H54 (cell line): ENCODE measurements around the gene SLC4A3.
A peak's percentile ranks its signal among the peaks of the same experiment; 100 is the strongest.

Source experiments
- DNase-seq: peaks from one replicate; pipeline ENCODE4 v3.0.0; 2011; ENCODE audit warnings: low spot score, mixed read lengths; ENCODE audit not compliant: insufficient read length
- FAIRE-seq: peaks from 3 replicates; lab custom pipeline; 2011; peaks lifted over from hg19 to GRCh38; lab: Jason Lieb, UNC
- POLR2A ChIP-seq: IDR thresholded peaks from 2 replicates; pipeline ENCODE4 v1.6.1; 2011; ENCODE audit warnings: low read depth, mild to moderate bottlenecking, low read length

SLC4A3 gene

DNA sequence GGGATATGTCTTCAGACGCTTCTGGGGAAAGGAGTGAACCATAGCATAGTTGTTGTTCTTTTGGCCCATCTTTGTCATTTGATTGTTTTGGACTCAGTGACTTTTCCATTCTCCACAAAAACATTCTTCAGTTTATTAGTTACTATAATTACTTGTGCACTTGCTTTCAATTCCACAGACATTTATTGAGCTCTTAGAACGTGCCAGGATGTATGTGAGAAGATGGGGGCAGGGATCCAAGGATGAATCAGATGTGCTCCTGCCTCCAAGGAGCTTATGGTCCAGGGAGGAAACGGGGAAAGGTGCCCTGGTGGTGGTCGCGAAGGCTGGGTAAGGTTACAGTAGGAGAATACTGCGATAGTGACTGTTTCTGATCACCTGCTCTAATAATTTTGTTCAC lies 6.9 kb upstream of the SLC4A3 start:
- DNase-seq (no peak), FAIRE-seq (no peak)
- TF ChIP-seq POLR2A: no peak

DNA sequence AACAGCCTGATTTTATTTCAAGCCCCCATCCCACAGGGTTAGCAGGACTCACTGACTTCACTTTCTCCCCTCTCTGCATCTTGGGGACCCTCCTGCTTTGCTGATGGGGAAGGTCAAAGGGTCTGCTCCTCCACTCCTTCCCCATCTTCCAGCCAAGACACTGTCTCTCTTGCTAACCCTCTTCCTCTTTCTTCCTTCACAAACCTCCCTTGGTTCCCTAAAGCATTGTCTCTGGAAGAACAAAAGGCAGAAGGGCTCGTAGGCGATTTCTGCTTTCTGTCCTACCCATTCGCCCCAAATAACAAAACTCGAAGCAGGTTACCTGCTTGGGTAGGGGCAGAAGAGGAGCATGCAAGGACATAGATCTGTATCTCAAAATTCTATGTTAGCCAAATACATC lies 5.5 kb upstream of the SLC4A3 start:
- DNase-seq (no peak), FAIRE-seq (no peak)
- TF ChIP-seq POLR2A: no peak

DNA sequence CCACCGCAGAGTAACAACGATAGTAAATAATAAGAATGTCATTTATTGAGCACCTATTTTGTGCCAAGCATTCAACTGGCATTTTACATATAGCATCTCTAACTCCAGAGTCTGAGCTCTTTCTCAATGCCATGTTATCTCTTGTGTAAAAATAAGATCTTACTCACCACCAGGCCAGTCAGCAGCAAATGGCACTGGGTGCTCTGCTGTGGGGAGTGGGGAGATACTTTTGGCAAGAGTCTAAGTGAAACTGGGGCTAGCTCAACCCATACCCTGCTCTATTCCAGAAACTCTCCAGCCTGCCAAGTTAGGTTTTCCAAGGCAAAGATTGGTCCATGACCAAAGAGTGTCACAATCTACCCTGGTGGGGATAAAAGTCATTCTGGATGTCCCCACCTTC lies 5.0 kb upstream of the SLC4A3 start:
- FAIRE-seq: no peak
- no peak for DNase-seq
- TF ChIP-seq POLR2A: no peak

DNA sequence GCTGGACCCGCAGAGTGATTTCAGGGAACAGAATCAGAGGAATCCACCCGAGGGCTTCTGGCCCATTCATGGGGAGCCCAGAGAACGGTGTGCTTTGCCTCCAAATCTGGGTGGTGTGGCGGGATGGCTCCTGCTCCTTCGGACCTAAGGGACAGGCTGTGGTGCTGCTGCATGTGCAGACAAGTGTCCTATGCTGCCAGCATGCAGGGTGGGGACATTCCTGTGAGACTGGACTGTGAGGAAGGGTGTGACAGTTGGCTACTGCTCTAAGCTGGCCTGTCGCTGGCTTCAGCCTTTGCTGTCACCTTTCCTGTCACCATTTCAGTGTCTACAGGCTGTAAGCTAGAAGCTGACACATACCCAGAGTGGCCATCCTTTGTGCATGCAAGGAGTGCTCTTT lies 2.9 kb upstream of the SLC4A3 start:
- FAIRE-seq: no peak
- TF ChIP-seq POLR2A: no peak
- no peak for DNase-seq

DNA sequence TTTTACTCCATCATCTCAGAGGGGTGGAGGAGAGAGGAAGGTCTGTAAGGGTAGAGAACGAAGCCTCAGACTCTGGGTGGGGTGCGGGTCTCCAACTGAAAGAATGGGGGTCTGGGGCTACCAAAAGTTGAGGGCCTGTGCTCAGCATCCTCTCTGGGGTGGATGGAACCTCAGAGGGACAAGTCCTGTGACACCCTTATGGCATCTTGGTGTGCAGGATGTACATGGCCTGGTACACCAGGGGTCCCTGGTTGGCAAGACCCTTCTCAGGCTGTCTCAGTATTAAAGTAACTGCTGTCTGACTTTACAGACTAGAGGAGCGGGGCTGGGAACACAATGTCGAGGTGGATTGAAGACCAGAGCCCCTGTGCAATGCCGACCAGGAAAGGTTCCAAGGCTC lies 2.3 kb upstream of the SLC4A3 start:
- no peak for FAIRE-seq
- no peak for DNase-seq
- TF ChIP-seq POLR2A: no peak

DNA sequence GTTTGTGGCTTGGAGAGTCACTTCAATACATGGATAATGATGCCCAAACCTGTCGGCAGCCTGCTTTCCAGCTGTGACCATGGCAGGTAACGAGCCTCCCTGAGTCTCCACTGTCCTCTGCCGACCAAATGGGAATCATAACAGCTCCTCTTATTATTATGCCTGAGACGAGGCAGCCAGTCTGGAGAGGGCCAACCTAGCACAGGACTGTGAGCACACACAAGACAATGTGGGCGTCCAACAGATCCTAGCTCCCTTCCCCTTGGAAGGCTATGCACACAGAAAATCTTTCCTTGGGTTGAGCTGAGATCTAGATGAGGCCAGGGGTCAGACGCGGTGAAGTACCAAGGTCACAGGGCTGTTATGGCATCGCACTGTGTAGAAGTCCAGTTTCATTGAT lies 890 bp upstream of the SLC4A3 start:
- no peak for TF ChIP-seq POLR2A
- FAIRE-seq (no peak), DNase-seq (no peak)

DNA sequence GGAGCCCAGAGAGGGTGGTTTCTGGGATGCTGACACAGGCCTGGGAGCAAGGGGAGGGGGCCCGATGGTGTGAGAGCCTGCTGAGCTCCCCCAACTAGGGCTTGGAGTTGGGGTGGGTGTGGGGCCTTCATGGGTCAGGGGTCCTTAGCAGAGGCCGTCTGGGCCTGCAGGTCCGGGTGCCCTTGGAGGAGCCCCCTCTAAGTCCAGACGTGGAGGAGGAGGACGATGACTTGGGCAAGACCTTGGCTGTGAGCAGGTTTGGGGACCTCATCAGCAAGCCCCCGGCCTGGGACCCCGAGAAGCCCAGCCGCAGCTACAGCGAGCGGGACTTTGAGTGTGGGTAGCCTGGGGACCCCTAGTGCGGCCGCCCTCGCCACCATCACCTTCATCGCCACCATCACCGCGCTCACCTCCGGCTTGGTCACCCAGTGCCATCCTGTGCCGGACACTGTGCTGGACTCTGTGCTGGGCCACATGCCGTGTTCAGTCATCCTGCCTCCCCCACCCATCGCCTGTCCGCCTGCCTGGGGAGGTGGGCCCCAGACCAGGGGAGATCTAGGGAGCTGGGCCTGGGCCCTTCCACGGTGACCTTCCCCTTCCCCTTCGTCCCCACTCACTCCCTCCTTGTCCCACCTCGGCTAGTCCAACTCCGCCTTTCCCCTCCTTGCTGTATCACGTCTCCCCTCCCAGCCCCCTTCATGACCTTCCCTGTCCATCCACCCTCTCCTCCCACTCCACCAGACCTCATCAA lies 980 bp downstream of the SLC4A3 start:
- TF ChIP-seq POLR2A: no peak
- DNase-seq (no peak), FAIRE-seq (no peak)

DNA sequence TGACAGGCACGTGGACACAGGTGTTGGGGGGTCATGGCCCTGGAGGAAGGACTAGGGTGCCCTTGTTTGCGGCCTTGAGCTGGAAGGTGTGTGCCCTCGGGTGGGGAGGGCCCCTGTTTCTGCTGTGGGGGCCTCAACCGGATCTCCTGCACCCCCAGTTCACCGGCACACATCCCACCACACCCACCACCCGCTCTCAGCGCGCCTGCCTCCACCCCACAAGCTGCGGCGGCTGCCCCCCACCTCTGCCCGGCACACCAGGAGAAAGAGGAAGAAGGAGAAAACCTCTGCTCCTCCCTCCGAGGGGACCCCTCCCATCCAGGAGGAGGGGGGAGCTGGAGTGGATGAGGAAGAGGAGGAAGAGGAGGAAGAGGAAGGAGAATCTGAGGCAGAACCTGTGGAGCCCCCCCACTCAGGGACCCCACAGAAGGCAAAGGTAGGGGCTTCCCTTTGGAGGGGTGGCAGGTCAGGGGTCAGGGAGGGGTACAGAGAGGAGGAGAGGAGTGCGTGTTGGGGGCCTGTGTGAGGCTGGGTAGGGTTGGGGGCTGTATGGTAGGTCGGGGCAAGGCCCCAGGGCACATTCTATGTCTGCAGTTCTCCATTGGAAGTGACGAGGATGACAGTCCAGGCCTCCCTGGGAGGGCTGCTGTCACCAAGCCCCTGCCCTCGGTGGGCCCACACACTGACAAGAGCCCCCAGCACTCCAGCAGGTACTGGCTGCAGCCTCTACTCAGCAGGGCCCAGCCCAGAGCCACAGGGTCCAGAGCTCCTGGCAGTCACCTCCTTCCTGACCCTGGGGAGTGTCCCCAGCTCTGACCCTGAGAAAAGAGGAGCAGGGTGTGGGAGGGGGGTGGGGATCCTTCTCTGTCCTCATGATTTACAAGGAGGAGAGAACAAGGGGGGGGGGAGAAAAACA lies 1.8 kb downstream of the SLC4A3 start:
- DNase-seq: no peak
- TF ChIP-seq POLR2A: no peak
- no peak for FAIRE-seq

DNA sequence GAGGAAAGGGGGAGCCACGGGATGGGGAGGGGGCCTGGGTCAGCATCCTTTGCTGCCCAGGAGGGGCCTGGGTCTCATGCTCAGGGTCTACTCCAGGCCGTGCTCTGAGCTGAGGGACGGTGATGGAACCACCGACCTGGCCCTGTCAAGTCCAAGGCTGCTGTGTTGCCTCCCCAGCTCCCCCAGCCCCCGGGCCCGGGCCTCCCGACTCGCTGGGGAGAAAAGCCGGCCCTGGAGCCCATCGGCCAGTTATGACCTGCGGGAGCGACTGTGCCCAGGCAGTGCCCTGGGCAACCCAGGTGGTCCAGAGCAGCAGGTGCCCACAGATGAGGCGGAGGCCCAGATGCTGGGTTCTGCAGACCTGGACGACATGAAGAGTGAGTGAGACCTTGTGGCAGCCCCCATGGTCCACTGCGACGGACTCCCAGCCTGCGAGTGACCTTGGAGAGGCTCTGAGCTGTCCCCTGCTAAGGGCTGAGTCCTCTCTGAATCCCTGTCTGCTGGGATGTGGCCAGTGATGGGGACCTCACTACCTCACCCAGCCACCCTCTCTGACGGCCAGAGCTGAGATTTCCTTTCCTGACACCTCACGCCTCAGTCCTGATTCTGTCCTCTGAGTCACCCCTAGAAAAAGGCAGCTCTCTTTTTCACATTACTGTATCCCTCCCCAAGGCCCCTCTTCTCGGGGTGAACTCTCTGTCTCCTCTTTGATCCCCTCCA lies 2.7 kb downstream of the SLC4A3 start:
- peak; percentile 76 for DNase-seq
- FAIRE-seq: no peak
- TF ChIP-seq POLR2A: no peak

DNA sequence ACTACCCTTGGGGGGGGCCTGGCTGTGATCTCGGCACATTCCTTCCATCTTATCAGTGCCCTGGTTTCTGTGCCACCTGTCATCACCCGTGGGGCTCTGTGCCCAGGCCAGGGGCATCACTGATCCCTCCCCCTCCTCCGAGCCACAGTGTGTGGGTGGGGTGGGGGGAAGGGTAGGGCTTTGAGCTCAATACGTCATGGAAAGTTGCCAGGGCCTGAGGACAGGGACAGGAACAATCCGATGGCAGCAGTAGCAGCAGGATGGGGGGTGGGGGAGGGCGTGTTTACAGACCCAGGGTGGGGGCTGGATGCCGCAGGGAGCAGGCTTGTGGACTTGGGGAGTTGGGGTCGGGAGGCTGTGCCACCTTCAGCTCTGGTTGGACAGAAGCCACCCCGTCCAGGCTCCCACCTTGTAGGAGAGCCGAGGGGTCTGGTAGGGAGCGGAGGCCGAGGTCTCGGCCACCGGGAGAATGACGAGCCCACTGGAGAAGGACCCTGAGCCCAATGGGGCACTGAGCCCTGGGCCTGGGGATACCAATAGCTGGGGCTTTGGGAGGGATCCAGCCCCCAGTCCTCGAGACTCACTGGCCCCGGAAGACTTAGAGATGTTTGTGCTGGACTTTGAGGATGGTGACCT lies 3.5 kb downstream of the SLC4A3 start:
- DNase-seq: no peak
- FAIRE-seq: no peak

DNA sequence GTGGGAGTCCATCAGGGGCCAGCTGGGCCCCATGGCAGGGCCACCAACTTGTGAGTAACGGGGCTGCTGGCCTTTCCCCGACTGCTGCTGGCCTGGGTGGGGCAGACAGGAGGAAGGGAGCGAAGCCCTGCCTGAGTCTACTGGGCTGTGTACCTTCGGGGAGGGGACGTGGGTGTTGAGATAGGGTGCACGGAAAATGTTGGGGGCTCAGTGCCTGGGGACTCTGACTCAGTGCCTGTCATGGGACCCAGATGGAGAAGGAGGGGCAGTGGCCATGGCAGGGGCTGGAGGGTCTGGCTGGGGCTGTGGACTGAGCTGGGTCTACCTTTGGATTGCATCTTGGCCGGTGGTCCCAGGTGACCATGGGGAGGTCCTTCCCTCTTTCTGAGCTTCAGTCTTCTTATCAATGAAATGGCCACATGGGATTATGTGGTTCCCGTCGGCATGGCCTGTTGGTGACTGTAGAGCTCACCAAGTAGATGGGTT lies 4.0 kb downstream of the SLC4A3 start:
- FAIRE-seq: no peak
- TF ChIP-seq POLR2A: no peak
- no peak for DNase-seq

More for the DNA sequence above, 3.5 kb downstream of the SLC4A3 start:
- TF ChIP-seq POLR2A: no peak

DNA sequence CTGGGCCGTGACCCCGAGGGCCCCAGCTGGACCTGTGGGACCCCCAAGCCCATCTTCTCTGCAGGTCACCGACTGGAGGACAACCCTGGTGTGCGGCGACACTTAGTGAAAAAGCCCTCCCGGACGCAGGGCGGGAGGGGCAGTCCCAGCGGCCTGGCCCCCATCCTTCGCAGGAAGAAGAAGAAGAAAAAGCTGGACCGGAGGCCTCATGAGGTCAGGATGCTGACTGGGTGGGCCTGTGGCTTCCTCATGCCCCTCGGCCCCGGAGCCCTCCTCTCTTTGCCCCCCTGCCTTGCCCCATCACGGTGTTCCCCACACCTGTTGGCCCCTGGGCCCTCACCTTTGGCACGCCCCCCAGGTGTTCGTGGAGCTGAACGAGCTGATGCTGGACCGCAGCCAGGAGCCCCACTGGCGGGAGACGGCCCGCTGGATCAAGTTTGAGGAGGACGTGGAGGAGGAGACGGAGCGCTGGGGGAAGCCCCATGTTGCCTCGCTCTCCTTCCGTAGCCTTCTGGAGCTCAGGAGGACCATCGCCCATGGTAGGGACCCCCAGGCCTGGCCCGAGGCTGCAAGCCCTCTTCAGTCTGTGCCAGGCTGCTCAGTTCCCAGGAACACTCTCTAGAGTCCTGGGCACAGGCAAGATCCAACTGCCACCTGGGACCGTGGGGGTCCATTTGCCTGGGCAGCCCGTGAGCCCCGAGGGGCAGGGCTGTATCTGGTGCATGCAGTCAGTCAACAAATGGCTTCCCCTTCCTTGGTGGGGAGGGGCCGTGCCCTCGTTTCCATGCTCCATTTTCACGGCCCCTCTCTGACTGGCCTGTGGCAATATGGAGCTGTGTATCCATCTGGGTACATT lies 4.7 kb downstream of the SLC4A3 start:
- TF ChIP-seq POLR2A: no peak
- no peak for DNase-seq
- no peak for FAIRE-seq

DNA sequence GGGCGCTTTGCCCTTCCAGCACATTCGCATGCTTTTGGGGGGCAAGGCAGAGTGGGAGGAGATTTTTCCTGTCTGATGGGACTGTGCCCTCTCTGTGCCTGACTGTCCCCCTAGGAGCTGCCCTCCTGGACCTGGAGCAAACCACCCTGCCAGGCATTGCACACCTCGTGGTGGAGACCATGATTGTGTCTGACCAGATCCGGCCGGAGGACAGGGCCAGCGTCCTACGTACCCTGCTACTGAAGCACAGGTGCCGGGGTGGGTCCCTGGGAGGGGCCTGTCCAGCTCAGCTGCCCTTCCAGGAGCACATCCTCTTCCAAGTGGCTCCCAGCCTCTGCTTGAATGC lies 5.3 kb downstream of the SLC4A3 start:
- no peak for TF ChIP-seq POLR2A
- DNase-seq (no peak), FAIRE-seq (no peak)
